GM18951 (cell line): ENCODE data around the gene TNFRSF9.

Experiments
- POLR2A ChIP-seq: IDR thresholded peaks from 4 replicates; pipeline ENCODE4 v1.6.1; 2011; ENCODE audit warnings: mild to moderate bottlenecking; ENCODE audit not compliant: insufficient read length, insufficient read depth; ENCODE audit errors: extremely low read depth
- in situ Hi-C: fragments of 300-500 bp; cut with MboI; formaldehyde crosslinking; loops from one replicate; pipeline ENCODE4 v1.12.0; 2022; ENCODE audit warnings: low sequenced_read_pairs, mixed read lengths, inconsistent platforms; ENCODE audit not compliant: unreplicated experiment

TNFRSF9 gene

DNA sequence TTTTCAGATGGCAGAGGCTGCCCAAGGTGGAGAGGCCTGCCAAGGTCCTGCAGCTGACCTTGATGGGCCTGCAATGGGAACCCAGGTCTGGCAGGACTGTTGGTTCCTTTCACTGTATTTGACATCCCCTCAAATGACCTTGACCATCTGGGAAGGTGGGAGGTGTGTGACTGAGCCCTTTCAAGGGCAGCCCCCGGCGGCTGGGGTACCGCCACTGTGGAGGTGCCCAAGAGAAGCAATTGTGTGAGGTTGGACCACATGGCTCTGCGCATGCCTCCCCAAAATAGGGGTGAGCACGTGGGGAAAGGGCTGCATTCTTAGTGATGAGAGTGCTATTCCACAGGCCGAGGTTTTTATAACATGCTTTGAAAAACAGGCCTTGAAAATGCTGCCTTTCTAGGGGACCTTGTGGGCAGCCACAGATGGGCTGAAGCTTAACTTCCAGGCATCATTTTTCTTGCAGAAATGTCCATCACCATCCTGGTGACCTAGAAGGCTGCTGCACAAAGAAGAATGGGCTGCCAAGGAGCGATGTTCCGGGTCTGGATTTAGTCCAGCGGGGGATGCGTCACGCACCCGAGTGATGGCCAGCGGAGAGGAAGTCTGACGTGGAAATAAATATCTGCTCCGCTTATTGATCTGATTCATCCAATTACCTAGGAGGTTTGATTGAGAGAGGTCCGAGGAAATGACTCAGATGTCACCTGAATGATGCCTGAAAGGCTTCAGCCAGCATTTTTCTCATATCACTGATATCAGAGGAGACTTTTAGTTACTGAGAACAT lies 71.3 kb downstream of the TNFRSF9 start:
- in situ Hi-C loops = no loop called here
- TF ChIP-seq POLR2A = no peak

- in situ Hi-C loops = no loop called here
Observed at GRCh38 chr1:7868070-7868780, 72.4 kb downstream of the TNFRSF9 start.

GRCh38 chr1:7865978-7866377 lies 74.7 kb downstream of the TNFRSF9 start:
- no peak for TF ChIP-seq POLR2A
- in situ Hi-C loops = no loop called here

More at GRCh38 chr1:7868070-7868780, 72.4 kb downstream of the TNFRSF9 start:
- no peak for TF ChIP-seq POLR2A
